Ishikawa (cell line): ENCODE data around the gene USP4.

Experiments used
- CEBPB ChIP-seq: IDR thresholded peaks from 2 replicates; pipeline ENCODE4 v1.6.1; 2012
- MAX ChIP-seq: IDR thresholded peaks from 2 replicates; pipeline ENCODE4 v1.6.1; 2012
- NFIC ChIP-seq: IDR thresholded peaks from 2 replicates; pipeline ENCODE4 v1.6.1; 2012
- RAD21 ChIP-seq: IDR thresholded peaks from 2 replicates; pipeline ENCODE4 v1.6.1; 2012; ENCODE audit warnings: low read depth
- USF1 ChIP-seq: IDR thresholded peaks from 2 replicates; pipeline ENCODE4 v1.6.1; 2012
- YY1 ChIP-seq: IDR thresholded peaks from 2 replicates; pipeline ENCODE4 v1.6.1; 2012; ENCODE audit warnings: low read depth

- TF ChIP-seq NFIC (no peak), MAX (no peak), USF1 (no peak), RAD21 (no peak), YY1 (no peak), CEBPB (no peak)
Measured at GRCh38 chr3:49273825-49274532, 65.9 kb downstream of the USP4 start.
